NCI-H1048 (cell line): Measurements from ENCODE around the gene KMT2C.

ENCODE experiments used
- DNase-seq: peaks from one replicate; lab custom pipeline; 2025; lab: John Stamatoyannopoulos, UW

KMT2C gene

GRCh38 chr7:152196391-152196790 is 239.4 kb downstream of the KMT2C start:
- no peak for DNase-seq

- DNase-seq, result no peak
Measured at GRCh38 chr7:152193880-152194279, 241.9 kb downstream of the KMT2C start.

GRCh38 chr7:152189061-152189460 is 246.7 kb downstream of the KMT2C start:
- DNase-seq, result no peak

- no peak for DNase-seq
Measured at GRCh38 chr7:152185558-152185957, 250.2 kb downstream of the KMT2C start.

GRCh38 chr7:152180587-152180986 is 255.2 kb downstream of the KMT2C start:
- DNase-seq, result no peak

- no peak for DNase-seq
Measured at GRCh38 chr7:152180048-152180447, 255.8 kb downstream of the KMT2C start.

GRCh38 chr7:152178405-152179058 is 257.3 kb downstream of the KMT2C start:
- no peak for DNase-seq

- DNase-seq, result no peak
Measured at GRCh38 chr7:152177681-152178404, 258.0 kb downstream of the KMT2C start.

GRCh38 chr7:152176797-152177196 is 259.0 kb downstream of the KMT2C start:
- DNase-seq, result no peak

GRCh38 chr7:152173372-152174070 is 262.3 kb downstream of the KMT2C start:
- DNase-seq, result no peak

- no peak for DNase-seq
Measured at GRCh38 chr7:152162287-152162686, 273.5 kb downstream of the KMT2C start.

GRCh38 chr7:152161171-152161570 is 274.6 kb downstream of the KMT2C start:
- no peak for DNase-seq

- DNase-seq, result no peak
Measured at GRCh38 chr7:152158801-152159587, 276.8 kb downstream of the KMT2C start.

- no peak for DNase-seq
Measured at GRCh38 chr7:152152267-152152666, 283.5 kb downstream of the KMT2C start.

- no peak for DNase-seq
Measured at GRCh38 chr7:152149363-152149762, 286.4 kb downstream of the KMT2C start.

- no peak for DNase-seq
Measured at GRCh38 chr7:152148706-152149105, 287.1 kb downstream of the KMT2C start.

- DNase-seq, result no peak
Measured at GRCh38 chr7:152145853-152146466, 289.8 kb downstream of the KMT2C start.

GRCh38 chr7:152144557-152145245 is 291.1 kb downstream of the KMT2C start:
- no peak for DNase-seq

GRCh38 chr7:152142976-152143595 is 292.7 kb downstream of the KMT2C start:
- no peak for DNase-seq

GRCh38 chr7:152140560-152140959 is 295.2 kb downstream of the KMT2C start:
- no peak for DNase-seq

- no peak for DNase-seq
Measured at GRCh38 chr7:152140067-152140466, 295.7 kb downstream of the KMT2C start.
